DOHH2 (cell line): ENCODE measurements around the gene GNB1L.

Source experiments
- EZH2phosphoT487 ChIP-seq: fragments of 200-600 bp; sonication (generic); IDR thresholded peaks from 2 replicates; pipeline ENCODE4 v1.6.1; 2017; ENCODE audit warnings: borderline replicate concordance, mild to moderate bottlenecking, antibody characterized with exemption, low read length, moderate library complexity, mixed read lengths
- TF ChIP-seq, protein P1 (sequence below): fragments of 200-600 bp; sonication (generic); IDR thresholded peaks from one replicate; pipeline ENCODE4 v1.5.1; 2014; ENCODE audit warnings: antibody characterized with exemption, mild to moderate bottlenecking, low read depth, low read length; ENCODE audit not compliant: poor library complexity, severe bottlenecking

DNA sequence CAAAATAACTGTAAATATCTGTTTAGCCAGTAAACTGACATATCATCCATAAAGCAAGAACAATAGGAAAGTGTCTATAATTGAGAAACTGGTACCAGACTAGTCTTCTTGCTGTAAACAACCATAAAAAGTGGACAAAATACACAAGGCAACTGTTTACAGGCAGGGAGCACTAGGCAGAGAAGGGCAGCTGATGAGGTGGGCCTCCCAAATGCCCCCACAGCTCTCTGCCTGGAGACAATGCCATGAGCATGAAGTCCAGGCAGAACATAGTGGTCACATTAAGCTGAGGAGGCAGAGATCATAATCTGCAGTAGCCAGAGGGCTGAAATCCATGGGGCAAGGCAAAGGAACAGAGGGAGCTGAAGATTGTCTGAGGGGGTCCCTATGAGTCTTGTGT is 63.4 kb downstream of the GNB1L start:
- TF ChIP-seq, protein P1, sequence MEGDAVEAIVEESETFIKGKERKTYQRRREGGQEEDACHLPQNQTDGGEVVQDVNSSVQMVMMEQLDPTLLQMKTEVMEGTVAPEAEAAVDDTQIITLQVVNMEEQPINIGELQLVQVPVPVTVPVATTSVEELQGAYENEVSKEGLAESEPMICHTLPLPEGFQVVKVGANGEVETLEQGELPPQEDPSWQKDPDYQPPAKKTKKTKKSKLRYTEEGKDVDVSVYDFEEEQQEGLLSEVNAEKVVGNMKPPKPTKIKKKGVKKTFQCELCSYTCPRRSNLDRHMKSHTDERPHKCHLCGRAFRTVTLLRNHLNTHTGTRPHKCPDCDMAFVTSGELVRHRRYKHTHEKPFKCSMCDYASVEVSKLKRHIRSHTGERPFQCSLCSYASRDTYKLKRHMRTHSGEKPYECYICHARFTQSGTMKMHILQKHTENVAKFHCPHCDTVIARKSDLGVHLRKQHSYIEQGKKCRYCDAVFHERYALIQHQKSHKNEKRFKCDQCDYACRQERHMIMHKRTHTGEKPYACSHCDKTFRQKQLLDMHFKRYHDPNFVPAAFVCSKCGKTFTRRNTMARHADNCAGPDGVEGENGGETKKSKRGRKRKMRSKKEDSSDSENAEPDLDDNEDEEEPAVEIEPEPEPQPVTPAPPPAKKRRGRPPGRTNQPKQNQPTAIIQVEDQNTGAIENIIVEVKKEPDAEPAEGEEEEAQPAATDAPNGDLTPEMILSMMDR: no peak
- no peak for TF ChIP-seq EZH2phosphoT487
